SU-DHL-6 (cell line): Measurements from ENCODE around the gene EIF1.

Experiments
- EZH2phosphoT487 ChIP-seq: fragments of 200-600 bp; sonication (generic), shearing (Covaris generic); conservative IDR thresholded peaks from 2 replicates; pipeline ENCODE4 v1.6.1; 2018; ENCODE audit warnings: mild to moderate bottlenecking, antibody characterized with exemption, low read length, moderate library complexity, mixed read lengths
- TF ChIP-seq, protein P1 (sequence below): fragments of 200-600 bp; sonication (generic); IDR thresholded peaks from one replicate; pipeline ENCODE4 v1.5.1; 2017; ENCODE audit warnings: antibody characterized with exemption, mild to moderate bottlenecking, low read length, moderate library complexity; ENCODE audit not compliant: insufficient read depth, poor library complexity, severe bottlenecking

DNA sequence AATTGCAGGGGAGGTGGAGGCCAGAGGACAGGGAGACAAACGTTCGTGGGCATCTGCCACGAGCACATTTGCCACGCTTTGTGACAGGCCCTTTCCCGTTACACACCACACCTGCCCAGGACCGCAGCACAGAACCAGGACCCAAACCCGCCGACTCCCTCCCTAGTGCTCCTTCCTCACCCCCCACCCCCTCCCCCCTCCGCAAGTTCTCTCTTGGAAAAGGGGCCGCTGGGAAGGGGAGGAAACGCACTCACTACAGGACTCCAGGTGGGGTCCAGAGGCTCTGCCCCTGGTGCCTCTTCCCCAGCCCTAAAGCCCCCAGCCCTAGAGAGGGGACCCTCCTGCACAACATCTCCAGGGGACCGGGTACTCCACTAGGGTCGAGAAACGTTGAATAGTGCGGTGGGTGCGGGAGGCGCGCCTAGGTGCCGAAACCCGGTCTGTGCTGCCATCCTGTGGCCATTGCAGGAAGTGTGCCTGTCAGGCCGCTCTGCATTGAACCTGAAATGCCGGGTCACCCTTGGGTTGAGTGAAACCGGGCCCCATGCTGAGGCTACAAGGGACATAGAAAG lies 21.9 kb upstream of the EIF1 start:
- TF ChIP-seq, protein P1, sequence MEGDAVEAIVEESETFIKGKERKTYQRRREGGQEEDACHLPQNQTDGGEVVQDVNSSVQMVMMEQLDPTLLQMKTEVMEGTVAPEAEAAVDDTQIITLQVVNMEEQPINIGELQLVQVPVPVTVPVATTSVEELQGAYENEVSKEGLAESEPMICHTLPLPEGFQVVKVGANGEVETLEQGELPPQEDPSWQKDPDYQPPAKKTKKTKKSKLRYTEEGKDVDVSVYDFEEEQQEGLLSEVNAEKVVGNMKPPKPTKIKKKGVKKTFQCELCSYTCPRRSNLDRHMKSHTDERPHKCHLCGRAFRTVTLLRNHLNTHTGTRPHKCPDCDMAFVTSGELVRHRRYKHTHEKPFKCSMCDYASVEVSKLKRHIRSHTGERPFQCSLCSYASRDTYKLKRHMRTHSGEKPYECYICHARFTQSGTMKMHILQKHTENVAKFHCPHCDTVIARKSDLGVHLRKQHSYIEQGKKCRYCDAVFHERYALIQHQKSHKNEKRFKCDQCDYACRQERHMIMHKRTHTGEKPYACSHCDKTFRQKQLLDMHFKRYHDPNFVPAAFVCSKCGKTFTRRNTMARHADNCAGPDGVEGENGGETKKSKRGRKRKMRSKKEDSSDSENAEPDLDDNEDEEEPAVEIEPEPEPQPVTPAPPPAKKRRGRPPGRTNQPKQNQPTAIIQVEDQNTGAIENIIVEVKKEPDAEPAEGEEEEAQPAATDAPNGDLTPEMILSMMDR, result peak; percentile 91
- no peak for TF ChIP-seq EZH2phosphoT487
